Body of pancreas (tissue), 4 donors: Measurements from ENCODE around the gene ZBTB5. TPM values are rescaled to one million over a fixed set of nuclear protein-coding genes. Genes with fewer than 3 reads are reported as not detected.

Source experiments
- ATAC-seq: fragments of 150-250 bp; one replicate; pipeline ENCODE4 v1.9.1; 2016
- DNase-seq, 4 donors: peaks; one replicate each; pipeline ENCODE4 v3.0.0-alpha.2; 2019
- H3K27ac ChIP-seq, 4 donors: fragments of 200-600 bp; sonication (generic); 1 replicate in 3 of 4; 2 replicates in 1 of 4; pipeline versions ENCODE4 v1.5.1 to v1.6.1; 2016 to 2019; ENCODE audit warnings: mild to moderate bottlenecking in 1 of 4, mixed read lengths in 1 of 4, moderate library complexity in 1 of 4
- H3K27me3 ChIP-seq, 2 donors: fragments of 200-600 bp; sonication (generic); one replicate each; pipeline ENCODE4 v1.6.0; 2016; ENCODE audit warnings: mild to moderate bottlenecking in 1 of 2
- H3K36me3 ChIP-seq, 2 donors: fragments of 200-600 bp; sonication (generic); replicated peaks in 1 of 2; 2 replicates each; pipeline ENCODE4 v1.5.1; 2016; ENCODE audit warnings: low read depth in 2 of 2; ENCODE audit not compliant: insufficient read depth in 1 of 2
- H3K4me1 ChIP-seq: fragments of 200-600 bp; sonication (generic); one replicate; pipeline ENCODE4 v1.6.0; 2016
- H3K4me3 ChIP-seq, 2 donors: fragments of 200-600 bp; sonication (generic); 1 replicate in 1 of 2; 2 replicates in 1 of 2; pipeline ENCODE4 v1.5.1; 2016 to 2019
- H3K9me3 ChIP-seq, 3 donors: fragments of 200-600 bp; sonication (generic); 1 replicate in 2 of 3; 2 replicates in 1 of 3; pipeline ENCODE4 v1.5.1; 2016
- POLR2A ChIP-seq, 3 donors: fragments of 450-650 bp; IDR thresholded peaks; one replicate each; pipeline ENCODE4 v1.6.1; 2016; ENCODE audit warnings: antibody characterized with exemption in 3 of 3, mild to moderate bottlenecking in 2 of 3
- WGBS, 2 donors: methylation state at CpG; one replicate each; pipeline ENCODE4 v1.1.5; 2017; 5-methylcytosine and 5-hydroxymethylcytosine counted together
- intact Hi-C: fragments of 100-400 bp; cut with DNase I; formaldehyde crosslinking; loops from one replicate; pipeline ENCODE4 v1.15.1; 2023
- total RNA-seq, 2 donors: library from RNA; depleted of rRNA; stranded (reverse); fragments of >200 nt; gene quantifications; one replicate each; pipeline ENCODE4 v1.1.0, GENCODE V29; 2016
- TF ChIP-seq, protein P1 (sequence below), 7 experiments: fragments of 450-650 bp in 4 of 7; fragments of 200-600 bp in 3 of 7; sonication (generic) in 3 of 7; IDR thresholded peaks; one replicate each; pipeline ENCODE4 v1.5.1; 2016 to 2019; ENCODE audit warnings: antibody characterized with exemption in 7 of 7

Gene ZBTB5
- total RNA-seq, 2 donors from 2014 or later, result 8.8 to 9.9 TPM

DNA sequence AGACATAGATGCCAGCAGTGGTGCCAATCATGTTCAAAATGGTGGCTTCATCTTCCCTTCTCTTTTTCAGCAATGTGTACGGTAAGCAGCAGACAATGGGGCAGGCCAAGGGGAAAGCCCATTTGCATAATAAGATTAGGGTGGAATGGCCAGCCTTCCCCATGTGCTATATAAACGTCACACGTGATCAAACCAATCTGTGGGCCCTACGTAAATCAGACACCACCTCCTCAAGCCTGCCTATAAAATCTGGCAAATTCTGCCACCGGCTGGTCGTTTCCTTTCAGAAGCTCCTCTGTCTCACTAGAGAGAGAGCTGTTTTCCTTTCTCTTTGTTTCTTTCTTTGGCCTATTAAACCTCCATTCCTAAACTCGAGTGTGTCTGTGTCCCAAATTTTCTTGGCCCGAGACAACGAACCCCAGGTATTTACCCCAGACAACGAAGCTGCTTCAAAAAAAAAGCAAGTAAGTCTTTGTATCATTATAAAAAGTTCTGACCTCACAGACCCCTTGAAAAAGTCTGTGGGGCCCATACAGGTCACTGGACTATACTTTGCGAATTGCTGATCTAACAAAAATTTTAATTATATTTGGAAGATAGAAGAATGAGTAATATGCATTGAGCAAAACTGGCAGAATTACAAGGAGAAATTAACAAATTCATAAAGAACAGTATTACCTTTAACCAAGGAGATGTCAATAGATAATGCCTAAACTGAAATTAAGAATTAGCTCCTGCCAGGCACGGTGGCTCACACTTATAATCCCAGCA, 15.2 kb downstream of the ZBTB5 start:
- 90 to 91% methylated on average over 12 of the region's 12 CpGs for WGBS, 2 donors
- Histone ChIP-seq H3K4me1 (peaks cover 37% of the 10 kb centered on the region), H3K9me3 (no peaks in the 10 kb centered on the region), H3K27me3 (no peaks in the 10 kb centered on the region), H3K27ac (no peak overlapping the region), H3K36me3 (no peaks in the 10 kb centered on the region), H3K4me3 (no peak overlapping the region)
- TF ChIP-seq POLR2A (IDR thresholded peaks at IDR 0.05), result no peak
- TF ChIP-seq, protein P1, sequence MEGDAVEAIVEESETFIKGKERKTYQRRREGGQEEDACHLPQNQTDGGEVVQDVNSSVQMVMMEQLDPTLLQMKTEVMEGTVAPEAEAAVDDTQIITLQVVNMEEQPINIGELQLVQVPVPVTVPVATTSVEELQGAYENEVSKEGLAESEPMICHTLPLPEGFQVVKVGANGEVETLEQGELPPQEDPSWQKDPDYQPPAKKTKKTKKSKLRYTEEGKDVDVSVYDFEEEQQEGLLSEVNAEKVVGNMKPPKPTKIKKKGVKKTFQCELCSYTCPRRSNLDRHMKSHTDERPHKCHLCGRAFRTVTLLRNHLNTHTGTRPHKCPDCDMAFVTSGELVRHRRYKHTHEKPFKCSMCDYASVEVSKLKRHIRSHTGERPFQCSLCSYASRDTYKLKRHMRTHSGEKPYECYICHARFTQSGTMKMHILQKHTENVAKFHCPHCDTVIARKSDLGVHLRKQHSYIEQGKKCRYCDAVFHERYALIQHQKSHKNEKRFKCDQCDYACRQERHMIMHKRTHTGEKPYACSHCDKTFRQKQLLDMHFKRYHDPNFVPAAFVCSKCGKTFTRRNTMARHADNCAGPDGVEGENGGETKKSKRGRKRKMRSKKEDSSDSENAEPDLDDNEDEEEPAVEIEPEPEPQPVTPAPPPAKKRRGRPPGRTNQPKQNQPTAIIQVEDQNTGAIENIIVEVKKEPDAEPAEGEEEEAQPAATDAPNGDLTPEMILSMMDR (IDR thresholded peaks at IDR 0.05), result no peak
- ATAC-seq (no peak), DNase-seq (no peak)
- intact Hi-C loops, result loop anchor here (10.0 kb wide), 1 partner anchor 45 kb away; no protein-coding TSS in a partner anchor

DNA sequence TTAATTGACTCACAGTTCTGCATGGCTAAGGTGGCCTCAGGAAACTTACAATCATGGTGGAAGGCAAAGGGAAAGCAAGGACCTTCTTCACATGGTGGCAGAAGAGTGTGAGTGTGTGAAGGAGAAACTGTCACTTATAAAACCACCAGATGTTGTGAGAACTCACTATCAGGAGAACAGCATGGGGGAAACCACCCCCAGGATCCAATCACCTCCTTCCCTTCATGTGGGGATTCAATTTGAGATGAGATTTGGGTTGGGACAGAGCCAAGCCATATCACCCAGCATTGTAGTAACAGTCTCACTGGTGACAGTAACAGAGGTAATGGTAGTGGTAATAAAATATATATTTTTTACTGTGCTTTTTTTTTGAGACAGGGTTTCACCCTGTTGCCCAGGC, 18.1 kb downstream of the ZBTB5 start:
- no peak overlapping the region for H3K4me3 ChIP-seq
- no peaks in the 10 kb centered on the region for H3K27me3 ChIP-seq
- TF ChIP-seq, protein P1 (IDR thresholded peaks at IDR 0.05), result no peak
- no peak for TF ChIP-seq POLR2A (IDR thresholded peaks at IDR 0.05)
- H3K9me3 ChIP-seq, result no peaks in the 10 kb centered on the region
- peaks cover 21% of the 10 kb centered on the region for H3K4me1 ChIP-seq
- ATAC-seq (no peak), DNase-seq (no peak)
- H3K36me3 ChIP-seq, result peaks cover 0 to under 1% of the 10 kb centered on the region in 2 donors
- H3K27ac ChIP-seq, result no peak overlapping the region
- intact Hi-C loops, result loop anchor here (10.0 kb wide), 1 partner anchor 48 kb away; no protein-coding TSS in a partner anchor

DNA sequence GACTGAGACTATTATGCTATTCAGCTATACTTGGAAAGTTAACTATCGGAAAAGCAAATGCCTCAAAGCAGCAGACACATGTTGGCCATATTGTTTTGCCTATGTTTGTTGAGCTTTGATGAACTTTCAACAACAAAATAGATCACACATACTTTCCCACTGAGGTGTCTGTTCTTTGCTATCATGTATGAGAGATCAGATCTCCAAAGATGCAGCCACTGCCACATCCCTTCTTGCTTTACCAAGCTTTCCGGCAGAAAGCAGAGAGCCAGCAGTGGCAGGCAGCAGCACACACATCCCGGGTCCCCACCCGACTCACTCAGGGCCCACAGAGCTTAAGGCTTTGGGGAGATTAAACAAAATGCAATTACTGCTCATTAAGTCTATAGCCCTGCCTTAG, 18.8 kb downstream of the ZBTB5 start:
- Histone ChIP-seq H3K4me1 (peaks cover 14% of the 10 kb centered on the region), H3K27me3 (no peaks in the 10 kb centered on the region), H3K27ac (no peak overlapping the region), H3K4me3 (no peak overlapping the region), H3K36me3 (peaks cover 0 to 8% of the 10 kb centered on the region in 2 donors), H3K9me3 (no peaks in the 10 kb centered on the region)
- intact Hi-C loops, result loop anchor here (10.0 kb wide), 1 partner anchor 48 kb away; no protein-coding TSS in a partner anchor
- DNase-seq (no peak), ATAC-seq (no peak)
- 86 to 90% methylated on average over 4 of the region's 4 CpGs for WGBS, 2 donors
- TF ChIP-seq POLR2A (IDR thresholded peaks at IDR 0.05), result no peak
- TF ChIP-seq, protein P1 (IDR thresholded peaks at IDR 0.05), result no peak

DNA sequence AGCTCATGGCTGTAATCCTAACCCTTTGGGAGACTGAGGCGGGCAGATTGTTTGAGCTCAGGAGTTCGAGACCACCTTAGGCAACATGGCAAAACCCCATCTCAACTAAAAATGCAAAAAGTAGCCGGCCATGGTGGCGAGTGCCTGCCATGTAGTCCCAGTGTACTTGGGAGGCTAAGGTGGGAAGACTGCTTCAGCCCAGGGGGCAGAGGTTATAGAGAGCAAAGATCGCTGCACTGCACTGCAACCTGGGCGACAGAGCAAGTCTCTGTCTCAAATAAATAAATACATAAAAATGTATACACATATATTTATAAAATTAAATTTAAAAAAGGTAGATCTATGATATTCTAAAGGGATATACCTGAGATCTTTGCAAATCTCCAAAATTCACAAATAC, 19.4 kb downstream of the ZBTB5 start:
- ATAC-seq, result no peak
- intact Hi-C loops, result loop anchor here (10.0 kb wide), 1 partner anchor 49 kb away; no protein-coding TSS in a partner anchor

More for the DNA sequence above, 19.4 kb downstream of the ZBTB5 start:
- no peak for DNase-seq
- Histone ChIP-seq H3K4me3 (no peak overlapping the region), H3K27ac (no peak overlapping the region), H3K4me1 (peaks cover 14% of the 10 kb centered on the region), H3K36me3 (peaks cover 0 to 10% of the 10 kb centered on the region in 2 donors), H3K9me3 (no peaks in the 10 kb centered on the region), H3K27me3 (no peaks in the 10 kb centered on the region)
- TF ChIP-seq POLR2A (IDR thresholded peaks at IDR 0.05), result no peak
- TF ChIP-seq, protein P1 (IDR thresholded peaks at IDR 0.05), result no peak
- 85 to 98% methylated on average over 6 of the region's 6 CpGs for WGBS, 2 donors
